Uterus (tissue), 4 donors: Measurements from ENCODE around the gene WNT6. TPM values are rescaled to one million over a fixed set of nuclear protein-coding genes. Genes with fewer than 3 reads are reported as not detected.
A peak's percentile ranks its signal among the peaks of the same experiment; 100 is the strongest.

ENCODE experiments used
- DNase-seq, 2 donors: peaks; one replicate each; pipeline ENCODE4 v3.0.0-alpha.2; 2019 to 2020
- H3K27ac ChIP-seq, 2 donors: fragments of 200-600 bp; sonication (generic); 1 replicate in 1 of 2; 2 replicates in 1 of 2; pipeline ENCODE4 v1.5.1; 2016 to 2018
- H3K27me3 ChIP-seq, 2 donors: fragments of 200-600 bp; sonication (generic); one replicate each; pipeline ENCODE4 v1.5.1; 2018 to 2019; ENCODE audit warnings: control low read depth in 1 of 2
- H3K36me3 ChIP-seq, 2 donors: fragments of 200-600 bp; sonication (generic); one replicate each; pipeline ENCODE4 v1.5.1; 2019; ENCODE audit warnings: control low read depth in 1 of 2
- H3K4me1 ChIP-seq, 2 donors: fragments of 200-600 bp; sonication (generic); one replicate each; pipeline ENCODE4 v1.5.1; 2018 to 2019; ENCODE audit warnings: control low read depth in 1 of 2
- H3K4me3 ChIP-seq, 2 donors: fragments of 200-600 bp; sonication (generic); 1 replicate in 1 of 2; 2 replicates in 1 of 2; pipeline ENCODE4 v1.5.1; 2018 to 2019; ENCODE audit warnings: mild to moderate bottlenecking in 1 of 2
- H3K9me3 ChIP-seq, 2 donors: fragments of 200-600 bp; sonication (generic); one replicate each; pipeline ENCODE4 v1.5.1; 2019; ENCODE audit warnings: control low read depth in 1 of 2
- CTCF ChIP-seq, 4 experiments: fragments of 200-600 bp in 2 of 4; fragments of 450-650 bp in 2 of 4; sonication (generic) in 2 of 4; IDR thresholded peaks; one replicate each; pipeline ENCODE4 v1.5.1; 2016 to 2019; ENCODE audit warnings: antibody characterized with exemption in 4 of 4, mild to moderate bottlenecking in 2 of 4, moderate library complexity in 1 of 4
- POLR2A ChIP-seq, 2 donors: fragments of 450-650 bp; IDR thresholded peaks; one replicate each; pipeline ENCODE4 v1.6.1; 2016; ENCODE audit warnings: antibody characterized with exemption in 2 of 2, mild to moderate bottlenecking in 1 of 2, moderate library complexity in 1 of 2
- intact Hi-C: fragments of 100-400 bp; cut with DNase I; formaldehyde crosslinking; loops from one replicate; pipeline ENCODE4 v1.15.1; 2023; ENCODE audit warnings: low total_unique reads
- total RNA-seq, 4 donors: library from RNA; depleted of rRNA in 3 of 4; stranded (reverse); fragments of >200 nt in 3 of 4; gene quantifications; one replicate each; pipeline versions ENCODE4 v1.1.0 to v1.2.4, GENCODE V29; 2014 to 2023
- donor health status: DM: yes; HTN: yes; CAD: no.

WNT6 gene
- total RNA-seq, 4 donors from 2014 or later, result 1.0 to 2.1 (median 1.9) TPM; not detected in 1

GRCh38 chr2:218849721-218850120 lies 9.9 kb upstream of the WNT6 start:
- Histone ChIP-seq H3K9me3 (no peaks in the 10 kb centered on the region), H3K36me3 (no peaks in the 10 kb centered on the region), H3K4me1 (no peaks in the 10 kb centered on the region), H3K27me3 (peaks cover 0 to 5% of the 10 kb centered on the region in 2 donors), H3K27ac (no peak overlapping the region), H3K4me3 (no peak overlapping the region)
- no peak for DNase-seq
- no peak for TF ChIP-seq CTCF (IDR thresholded peaks at IDR 0.05)
- TF ChIP-seq POLR2A (IDR thresholded peaks at IDR 0.05), result no peak
- intact Hi-C loops, result no loop called here

- Histone ChIP-seq H3K4me3 (no peak overlapping the region), H3K4me1 (no peaks in the 10 kb centered on the region), H3K27me3 (peaks cover 0 to 5% of the 10 kb centered on the region in 2 donors), H3K9me3 (no peaks in the 10 kb centered on the region), H3K36me3 (no peaks in the 10 kb centered on the region), H3K27ac (no peak overlapping the region)
- DNase-seq, result no peak
- TF ChIP-seq CTCF (IDR thresholded peaks at IDR 0.05) (no peak), POLR2A (IDR thresholded peaks at IDR 0.05) (no peak)
- intact Hi-C loops, result no loop called here
These were observed 8.8 kb upstream of the WNT6 start for GRCh38 chr2:218850796-218851195.

DNA sequence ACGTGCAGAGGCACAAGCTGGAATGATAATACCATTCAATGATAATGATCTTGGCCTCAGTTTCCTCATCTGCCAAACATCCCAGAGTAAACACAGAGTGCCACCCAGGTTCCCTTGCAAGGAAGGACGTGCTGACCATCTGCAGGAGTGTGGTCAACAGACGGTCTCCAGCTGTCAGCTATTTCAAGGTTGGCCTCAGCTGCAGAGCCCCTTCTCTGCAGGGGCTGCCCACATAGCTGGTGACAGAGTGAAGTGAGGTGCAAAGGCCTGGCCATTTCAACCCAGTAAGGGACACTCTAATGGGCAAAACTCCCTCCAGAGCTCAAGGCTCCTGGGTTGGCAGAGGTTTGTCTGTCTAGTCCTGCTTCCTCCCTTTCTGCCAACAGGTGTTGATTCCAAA lies 8.3 kb upstream of the WNT6 start:
- Histone ChIP-seq H3K36me3 (no peaks in the 10 kb centered on the region), H3K27ac (no peak overlapping the region), H3K4me1 (no peaks in the 10 kb centered on the region), H3K4me3 (no peak overlapping the region), H3K9me3 (no peaks in the 10 kb centered on the region), H3K27me3 (peaks cover 0 to 5% of the 10 kb centered on the region in 2 donors)
- intact Hi-C loops, result no loop called here
- DNase-seq, result no peak
- TF ChIP-seq CTCF (IDR thresholded peaks at IDR 0.05) (no peak), POLR2A (IDR thresholded peaks at IDR 0.05) (no peak)

DNA sequence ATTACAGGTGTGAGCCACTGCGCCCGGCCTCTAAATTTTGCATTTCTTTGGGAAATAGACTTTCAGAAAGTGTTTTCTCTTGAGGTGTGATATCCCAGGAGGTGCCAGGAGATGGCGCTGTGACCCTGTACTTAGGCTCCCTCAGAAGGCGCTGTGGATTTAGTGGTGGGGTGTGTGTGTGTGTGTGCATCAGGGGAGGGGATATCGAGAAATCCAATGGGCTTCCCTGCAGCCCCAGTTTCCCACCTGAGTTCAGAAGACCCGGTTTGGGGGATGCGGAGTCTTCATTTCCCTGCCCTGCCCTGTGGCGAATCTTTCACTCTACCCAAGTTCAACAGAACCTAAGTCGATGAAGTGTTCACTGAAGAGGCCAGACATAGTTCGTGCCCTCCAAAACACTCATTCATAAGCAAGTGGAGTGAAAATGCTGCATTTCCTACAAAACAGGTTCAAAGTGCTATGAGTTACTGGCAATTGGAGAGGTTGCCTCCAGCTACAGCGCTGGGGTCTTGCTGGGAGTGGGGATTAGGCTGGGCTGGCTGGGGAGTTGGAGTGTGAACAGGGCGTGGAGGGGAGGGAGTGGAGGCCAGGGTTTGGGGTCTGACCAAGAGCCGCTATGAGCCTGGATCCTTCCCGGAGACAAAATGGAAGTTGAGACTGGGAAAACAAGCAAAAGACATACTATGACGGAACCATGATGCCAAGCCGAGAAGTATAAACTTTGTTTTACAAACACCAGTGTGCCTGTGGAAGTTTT lies 6.5 kb upstream of the WNT6 start:
- peak in 1 of 2 donors; percentile 27 for DNase-seq

More for the DNA sequence above, 6.5 kb upstream of the WNT6 start:
- H3K27ac ChIP-seq, result no peak overlapping the region
- H3K36me3 ChIP-seq, result no peaks in the 10 kb centered on the region
- TF ChIP-seq CTCF (IDR thresholded peaks at IDR 0.05) (peak; percentile 30 to 52 (median 42)), POLR2A (IDR thresholded peaks at IDR 0.05) (no peak)
- intact Hi-C loops, result no loop called here
- no peaks in the 10 kb centered on the region for H3K4me1 ChIP-seq
- no peak overlapping the region for H3K4me3 ChIP-seq
- H3K27me3 ChIP-seq, result peaks cover 0 to 5% of the 10 kb centered on the region in 2 donors
- H3K9me3 ChIP-seq, result no peaks in the 10 kb centered on the region
